Measurements from ENCODE around the gene GPC3.

The GPC3 gene

GRCh38 chrX:133929836-133930464, 55.4 kb downstream of the GPC3 start:
- DNase-seq: no peak

- DNase-seq: no peak
These were observed 57.0 kb downstream of the GPC3 start for GRCh38 chrX:133928365-133928764.

GRCh38 chrX:133926809-133927208, 58.6 kb downstream of the GPC3 start:
- DNase-seq: no peak

DNA sequence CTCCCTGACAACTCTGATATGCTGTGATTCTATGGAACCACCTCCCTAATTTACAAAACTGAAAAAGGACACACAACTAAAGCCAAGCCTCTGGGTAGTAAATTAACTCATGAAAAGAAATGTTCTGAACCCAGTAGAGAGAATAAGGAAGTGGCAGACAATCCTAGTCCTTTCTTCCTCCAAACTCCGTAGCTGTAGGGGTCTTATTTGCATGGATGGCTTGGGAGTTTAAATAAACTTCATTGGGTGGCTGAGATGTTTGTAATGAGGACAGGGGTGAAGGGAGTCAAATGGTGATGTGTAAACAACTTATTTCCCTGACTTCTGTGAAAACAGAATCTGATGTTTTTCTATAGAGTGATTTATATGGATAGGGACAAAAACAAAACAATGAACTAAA, 59.3 kb downstream of the GPC3 start:
- DNase-seq: no peak

- DNase-seq: no peak
These were observed 60.8 kb downstream of the GPC3 start for GRCh38 chrX:133924548-133924947.

GRCh38 chrX:133923548-133923947, 61.8 kb downstream of the GPC3 start:
- no peak for DNase-seq

- no peak for DNase-seq
These were observed 62.3 kb downstream of the GPC3 start for GRCh38 chrX:133923113-133923512.

DNA sequence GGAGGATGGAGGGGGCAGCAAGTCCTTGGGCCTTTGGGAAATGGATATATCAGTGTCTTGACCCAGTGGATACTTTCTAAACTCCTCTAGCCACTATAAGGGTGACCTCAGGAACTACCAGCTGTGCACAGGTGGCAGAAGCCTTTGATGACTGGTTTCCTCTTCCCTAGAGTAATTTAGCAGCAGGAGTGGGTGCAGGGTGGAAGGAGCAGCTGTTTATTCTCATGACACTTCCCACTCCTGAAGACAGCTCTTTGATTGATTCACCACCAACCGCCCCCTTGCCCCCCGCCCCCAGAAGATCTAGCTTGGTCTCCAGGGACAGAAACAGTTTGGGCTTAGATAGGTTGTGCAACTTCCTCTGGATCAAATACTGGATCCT, 63.0 kb downstream of the GPC3 start:
- no peak for DNase-seq

- DNase-seq: peak in 12 of 51 donors; percentile 0 to 28 (median 2)
These were observed 63.5 kb downstream of the GPC3 start for GRCh38 chrX:133921764-133922389.

DNA sequence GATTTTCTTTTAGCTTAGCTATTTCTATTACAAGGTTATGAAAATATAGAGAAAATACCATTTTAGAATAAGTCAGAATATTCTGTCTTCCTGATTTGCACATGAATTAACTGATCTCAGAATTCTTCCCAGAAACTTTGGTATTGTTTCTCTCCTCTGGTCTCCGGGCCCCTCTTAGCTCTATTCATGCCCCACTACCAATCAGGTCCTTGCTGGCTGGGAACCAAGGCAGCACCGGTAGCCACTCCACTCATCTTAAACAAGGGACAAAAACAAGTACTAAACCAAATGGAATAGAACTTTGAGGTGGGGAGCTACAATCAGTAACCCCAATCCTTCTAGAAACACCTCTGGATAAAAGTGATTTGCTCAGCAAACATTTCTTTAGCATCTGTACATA, 64.3 kb downstream of the GPC3 start:
- DNase-seq: no peak

DNA sequence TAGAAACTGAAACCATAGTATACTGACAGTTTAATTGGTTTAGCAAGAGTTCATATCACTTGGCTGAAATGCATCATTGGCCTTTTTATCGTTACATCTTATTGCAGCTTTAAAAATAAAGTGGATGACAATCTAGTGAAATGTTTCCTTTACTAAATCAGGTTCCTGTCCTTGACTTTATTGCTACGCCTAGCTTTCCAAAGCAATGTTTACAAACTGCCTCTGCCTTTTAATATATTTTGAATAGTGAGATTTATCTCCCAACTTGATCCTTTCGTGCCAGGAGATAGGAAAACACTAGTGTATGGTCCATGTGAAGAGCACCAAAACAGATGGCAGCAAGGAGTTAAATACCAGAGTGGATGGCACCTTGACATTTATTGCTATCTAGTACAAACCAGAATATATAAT, 67.0 kb downstream of the GPC3 start:
- DNase-seq: no peak

GRCh38 chrX:133916984-133917722, 68.2 kb downstream of the GPC3 start:
- no peak for DNase-seq

- no peak for DNase-seq
These were observed 71.6 kb downstream of the GPC3 start for GRCh38 chrX:133913658-133914388.

- no peak for DNase-seq
These were observed 72.4 kb downstream of the GPC3 start for GRCh38 chrX:133913009-133913408.

DNA sequence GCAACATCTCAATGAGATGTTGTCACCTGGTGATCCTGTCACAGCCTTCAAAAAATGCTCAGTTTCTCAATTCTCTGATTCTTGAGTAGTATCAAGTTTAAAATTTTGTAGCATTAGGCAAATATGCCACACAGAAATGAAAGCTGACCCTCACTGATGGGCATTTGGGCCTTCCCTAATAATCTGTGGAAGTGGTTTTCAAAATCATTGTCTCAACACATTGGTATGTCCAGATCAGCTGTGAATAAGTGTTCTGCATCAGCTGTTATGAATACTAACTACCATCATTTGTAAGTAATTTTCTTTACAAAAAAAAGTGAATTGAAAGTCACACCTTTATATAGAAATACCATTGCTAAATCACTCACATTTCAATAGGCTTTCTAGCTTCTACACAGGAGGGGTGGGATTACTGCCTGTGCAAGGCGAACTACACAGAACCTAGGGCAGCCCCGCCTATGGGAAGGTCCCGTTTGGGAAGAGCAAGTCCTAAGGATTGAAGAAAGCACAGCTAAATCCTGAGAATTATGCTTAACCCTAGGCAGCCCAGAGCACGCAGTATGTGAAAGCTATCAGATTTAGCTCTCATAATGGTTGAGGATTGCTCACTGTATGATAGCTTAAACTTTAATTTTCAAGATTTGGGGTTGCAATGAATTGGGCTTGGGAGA, 73.4 kb downstream of the GPC3 start:
- no peak for DNase-seq

- DNase-seq: no peak
These were observed 74.9 kb downstream of the GPC3 start for GRCh38 chrX:133910539-133910938.

GRCh38 chrX:133909888-133910287, 75.5 kb downstream of the GPC3 start:
- no peak for DNase-seq

GRCh38 chrX:133908223-133908955, 77.0 kb downstream of the GPC3 start:
- DNase-seq: no peak

DNA sequence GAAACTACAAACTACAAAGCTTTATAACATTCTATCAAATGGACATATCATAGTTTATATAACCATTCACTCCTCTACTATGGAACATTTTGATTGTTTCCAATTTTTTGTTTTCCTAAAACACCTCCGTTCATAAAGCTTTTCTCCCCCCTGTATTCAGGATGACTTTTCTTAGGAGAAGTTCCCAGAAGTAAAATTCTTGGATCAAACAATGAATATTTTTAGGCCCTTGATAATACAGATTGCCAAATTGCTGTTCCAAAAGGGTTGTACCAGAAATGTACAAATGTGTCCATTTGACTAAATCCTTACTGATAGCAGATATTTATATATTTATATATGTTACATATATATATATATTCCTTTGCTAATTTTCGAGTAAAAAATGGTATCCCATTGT, 77.8 kb downstream of the GPC3 start:
- no peak for DNase-seq

GRCh38 chrX:133905305-133905704, 80.1 kb downstream of the GPC3 start:
- no peak for DNase-seq

DNA sequence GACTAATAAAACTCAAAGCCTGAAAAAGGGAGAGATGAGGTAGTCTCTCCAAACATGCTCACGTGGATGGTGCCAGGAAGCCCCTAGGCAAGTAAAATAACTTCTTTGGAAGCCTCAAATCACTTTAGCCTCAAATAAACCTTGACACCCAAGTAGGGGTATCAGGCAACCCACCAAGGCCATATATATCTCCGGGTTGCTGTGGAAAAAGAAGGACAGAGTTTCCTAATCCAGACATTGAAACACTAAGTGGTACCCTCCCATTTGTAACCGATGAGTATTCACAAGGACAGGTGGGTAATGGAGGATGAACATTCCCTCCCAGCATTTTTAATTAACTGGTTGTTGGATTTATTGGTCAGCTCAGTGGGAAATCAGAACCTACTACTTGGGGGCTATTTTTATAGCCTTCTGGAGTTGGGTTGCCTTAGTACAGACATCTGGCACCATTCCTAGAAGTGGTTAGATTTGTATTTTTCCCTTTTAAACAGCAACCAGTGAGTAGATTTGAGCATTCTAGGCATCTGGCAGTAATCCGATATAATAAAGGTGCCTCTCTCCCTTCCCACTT, 87.7 kb downstream of the GPC3 start:
- no peak for DNase-seq

Measured in hypothalamus (tissue), 51 donors.